ENCODE data around the gene INSM1.
"Not testable (repeated sequence)": the region's sequence is repeated elsewhere in the genome, so short reads cannot be mapped to it uniquely, and the experiment has no call there.

Gene INSM1

GRCh38 chr20:20353576-20353975 is 14.3 kb upstream of the INSM1 start:
- no peak overlapping the region for H3K4me3 ChIP-seq (ENCODE audit: low read depth, low read length)
- TF ChIP-seq CTCF (IDR thresholded peaks at IDR 0.05; ENCODE audit: insufficient read depth, low read length, missing control alignments): no peak
- DNase-seq (ENCODE audit: low read depth, low spot score): no peak
- ChIA-PET POLR2A (no interaction called here), CTCF (no interaction called here)

GRCh38 chr20:20355503-20355902 is 12.4 kb upstream of the INSM1 start:
- CTCF ChIA-PET; H3K4me3 ChIP-seq (ENCODE audit: low read depth, low read length); DNase-seq (ENCODE audit: low read depth, low spot score); POLR2A ChIA-PET: not testable (repeated sequence)

- no peak for DNase-seq (ENCODE audit: low read depth, low spot score)
- ChIA-PET CTCF (interaction anchor here (0.8 to 4.9 kb wide), 9 partner anchors 12 to 238 kb away, joined by 3 to 67 read pairs (median 6); no protein-coding TSS in a partner anchor), POLR2A (interaction anchor here (0.8 kb wide), 1 partner anchor 111 kb away, joined by 3 read pairs; no protein-coding TSS in a partner anchor)
- TF ChIP-seq CTCF (IDR thresholded peaks at IDR 0.05; ENCODE audit: insufficient read depth, low read length, missing control alignments): no peak
- H3K4me3 ChIP-seq (ENCODE audit: low read depth, low read length): no peak overlapping the region
Measured at GRCh38 chr20:20358801-20359200, 9.1 kb upstream of the INSM1 start.

GRCh38 chr20:20359628-20360027 is 8.3 kb upstream of the INSM1 start:
- CTCF ChIA-PET: interaction anchor here (0.8 to 4.9 kb wide), 10 partner anchors 12 to 252 kb away, joined by 3 to 67 read pairs (median 4); no protein-coding TSS in a partner anchor
- H3K4me3 ChIP-seq (ENCODE audit: low read depth, low read length): no peak overlapping the region
- TF ChIP-seq CTCF (IDR thresholded peaks at IDR 0.05; ENCODE audit: insufficient read depth, low read length, missing control alignments): no peak
- DNase-seq (ENCODE audit: low read depth, low spot score): no peak
- POLR2A ChIA-PET: interaction anchor here (0.8 kb wide), 1 partner anchor 110 kb away, joined by 3 read pairs; no protein-coding TSS in a partner anchor

- peak; percentile 17 for DNase-seq (ENCODE audit: low read depth, low spot score)
- POLR2A ChIA-PET: no interaction called here
- no peak overlapping the region for H3K4me3 ChIP-seq (ENCODE audit: low read depth, low read length)
- peak; percentile 76 for TF ChIP-seq CTCF (IDR thresholded peaks at IDR 0.05; ENCODE audit: insufficient read depth, low read length, missing control alignments)
- CTCF ChIA-PET: interaction anchor here (0.8 to 4.9 kb wide), 9 partner anchors 10 to 236 kb away, joined by 3 to 67 read pairs (median 3); no protein-coding TSS in a partner anchor
Measured at GRCh38 chr20:20360464-20360863, 7.4 kb upstream of the INSM1 start.

GRCh38 chr20:20362774-20363433 is 5.0 kb upstream of the INSM1 start:
- DNase-seq (ENCODE audit: low read depth, low spot score): no peak
- no peak for TF ChIP-seq CTCF (IDR thresholded peaks at IDR 0.05; ENCODE audit: insufficient read depth, low read length, missing control alignments)
- CTCF ChIA-PET: interaction anchor here (0.7 to 4.9 kb wide), 3 partner anchors 10 to 231 kb away, joined by 3 to 67 read pairs (median 5); no protein-coding TSS in a partner anchor
- POLR2A ChIA-PET: no interaction called here
- no peak overlapping the region for H3K4me3 ChIP-seq (ENCODE audit: low read depth, low read length)

- CTCF ChIA-PET: no interaction called here
- no peak for TF ChIP-seq CTCF (IDR thresholded peaks at IDR 0.05; ENCODE audit: insufficient read depth, low read length, missing control alignments)
- H3K4me3 ChIP-seq (ENCODE audit: low read depth, low read length): no peak overlapping the region
- POLR2A ChIA-PET: no interaction called here
- no peak for DNase-seq (ENCODE audit: low read depth, low spot score)
Measured at GRCh38 chr20:20363434-20363798, 4.5 kb upstream of the INSM1 start.
